Measurements from ENCODE around the gene PCID2. TPM values are rescaled to one million over a fixed set of nuclear protein-coding genes. Genes with fewer than 3 reads are reported as not detected.
A peak's percentile ranks its signal among the peaks of the same experiment; 100 is the strongest.

Gene PCID2
- total RNA-seq, 2 experiments from 2014 or later: 75.8 to 79.0 TPM

DNA sequence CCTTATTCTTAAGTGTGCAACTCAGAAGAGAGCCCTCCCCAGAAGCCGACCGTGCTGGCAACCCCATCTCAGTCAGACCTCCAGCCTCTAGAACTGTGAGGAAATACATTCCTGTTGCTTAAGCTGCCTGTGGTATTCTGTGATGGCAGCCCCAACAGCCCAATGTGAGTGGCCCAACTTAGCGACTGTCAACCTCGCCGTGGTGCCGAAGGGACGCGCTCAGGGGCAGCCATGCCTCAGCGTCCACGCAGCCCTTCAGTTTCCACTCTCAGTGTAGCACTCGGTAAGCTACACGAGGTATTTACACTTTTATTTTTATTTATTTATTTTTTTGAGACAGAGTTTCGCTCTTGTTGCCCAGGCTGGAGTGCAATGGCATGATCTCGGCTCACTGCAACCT is 31.6 kb downstream of the PCID2 start:
- CTCF ChIA-PET: no interaction called here
- TF ChIP-seq, protein P1, sequence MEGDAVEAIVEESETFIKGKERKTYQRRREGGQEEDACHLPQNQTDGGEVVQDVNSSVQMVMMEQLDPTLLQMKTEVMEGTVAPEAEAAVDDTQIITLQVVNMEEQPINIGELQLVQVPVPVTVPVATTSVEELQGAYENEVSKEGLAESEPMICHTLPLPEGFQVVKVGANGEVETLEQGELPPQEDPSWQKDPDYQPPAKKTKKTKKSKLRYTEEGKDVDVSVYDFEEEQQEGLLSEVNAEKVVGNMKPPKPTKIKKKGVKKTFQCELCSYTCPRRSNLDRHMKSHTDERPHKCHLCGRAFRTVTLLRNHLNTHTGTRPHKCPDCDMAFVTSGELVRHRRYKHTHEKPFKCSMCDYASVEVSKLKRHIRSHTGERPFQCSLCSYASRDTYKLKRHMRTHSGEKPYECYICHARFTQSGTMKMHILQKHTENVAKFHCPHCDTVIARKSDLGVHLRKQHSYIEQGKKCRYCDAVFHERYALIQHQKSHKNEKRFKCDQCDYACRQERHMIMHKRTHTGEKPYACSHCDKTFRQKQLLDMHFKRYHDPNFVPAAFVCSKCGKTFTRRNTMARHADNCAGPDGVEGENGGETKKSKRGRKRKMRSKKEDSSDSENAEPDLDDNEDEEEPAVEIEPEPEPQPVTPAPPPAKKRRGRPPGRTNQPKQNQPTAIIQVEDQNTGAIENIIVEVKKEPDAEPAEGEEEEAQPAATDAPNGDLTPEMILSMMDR (IDR thresholded peaks at IDR 0.05): no peak
- Mint-ChIP-seq H3K4me1 (ENCODE audit: low read depth) (peaks cover 8% of the 10 kb centered on the region), H3K27ac (no peak overlapping the region), H3K9me3 (no peaks in the 10 kb centered on the region), H3K4me3 (no peak overlapping the region), H3K36me3 (ENCODE audit: low read depth) (peaks cover 51% of the 10 kb centered on the region), H3K27me3 (no peaks in the 10 kb centered on the region)
- DNase-seq (no peak), ATAC-seq (no peak)
- POLR2A ChIA-PET: interaction anchor here (0.9 kb wide), 1 partner anchor 70 kb away, joined by 3 read pairs; no protein-coding TSS in a partner anchor
- intact Hi-C loops (cut with micrococcal nuclease): no loop called here

DNA sequence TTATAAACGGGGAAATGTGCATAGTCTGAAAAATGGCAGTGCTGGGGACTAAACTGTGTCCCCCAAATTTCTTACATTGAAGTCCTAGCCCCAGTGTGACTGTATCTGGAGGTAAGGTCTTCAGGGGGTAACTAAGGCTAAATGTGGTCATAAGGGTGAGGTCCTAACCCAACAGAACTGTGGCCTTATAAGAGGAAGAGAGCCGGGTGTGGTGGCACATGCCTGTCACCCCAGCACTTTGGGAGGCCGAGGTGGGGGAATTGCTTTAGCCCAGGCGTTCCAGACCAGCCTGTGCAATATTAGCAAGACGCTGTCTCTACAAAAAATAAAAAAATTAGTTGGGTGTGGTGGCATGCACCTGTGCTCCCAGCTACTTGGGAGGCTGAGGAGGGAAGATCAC is 32.2 kb downstream of the PCID2 start:
- peaks cover 8% of the 10 kb centered on the region for H3K4me1 Mint-ChIP-seq (ENCODE audit: low read depth)
- ChIA-PET POLR2A (interaction anchor here (1.3 to 1.4 kb wide), 2 partner anchors 19 to 32 kb away, joined by 3 to 4 read pairs; partner anchors contain the start of gene PCID2), CTCF (no interaction called here)
- peak; percentile 75 for ATAC-seq
- peaks cover 50% of the 10 kb centered on the region for H3K36me3 Mint-ChIP-seq (ENCODE audit: low read depth)
- intact Hi-C loops (cut with micrococcal nuclease): no loop called here
- peak overlapping the region; percentile 83 for H3K27ac Mint-ChIP-seq
- no peaks in the 10 kb centered on the region for H3K27me3 Mint-ChIP-seq
- H3K4me3 Mint-ChIP-seq: no peak overlapping the region
- DNase-seq: peak; percentile 51
- no peaks in the 10 kb centered on the region for H3K9me3 Mint-ChIP-seq
- TF ChIP-seq, protein P1 (IDR thresholded peaks at IDR 0.05): no peak

DNA sequence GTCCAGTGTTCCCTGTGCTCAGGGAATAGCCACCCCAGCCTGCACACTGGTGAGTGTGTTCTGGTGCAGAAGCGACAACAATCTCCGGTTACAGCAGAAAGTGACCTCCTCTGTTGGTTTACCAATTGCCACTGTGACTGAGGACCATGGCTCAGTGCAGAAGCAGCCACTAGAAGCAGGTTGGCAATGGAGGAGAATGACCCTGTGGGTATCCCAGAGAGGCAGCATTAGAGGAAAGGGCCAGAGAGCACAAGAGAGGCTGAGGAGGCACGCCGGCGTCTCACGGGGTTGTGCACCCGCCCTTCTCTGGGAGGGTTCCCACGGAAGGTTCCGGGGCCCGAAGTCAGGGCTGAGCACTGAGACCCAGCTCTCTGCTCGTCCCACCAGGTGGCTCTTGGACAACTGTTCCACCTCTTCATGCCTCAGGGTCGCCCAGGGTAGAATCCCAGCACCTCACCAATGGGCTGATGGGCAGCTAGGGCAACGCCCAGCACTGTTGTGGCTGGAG is 36.0 kb downstream of the PCID2 start:
- Mint-ChIP-seq H3K4me3 (no peak overlapping the region), H3K4me1 (ENCODE audit: low read depth) (peaks cover 4% of the 10 kb centered on the region), H3K36me3 (ENCODE audit: low read depth) (peaks cover 46% of the 10 kb centered on the region), H3K27me3 (no peaks in the 10 kb centered on the region), H3K27ac (no peak overlapping the region), H3K9me3 (peaks cover 2% of the 10 kb centered on the region)
- ChIA-PET POLR2A (no interaction called here), CTCF (no interaction called here)
- ATAC-seq (no peak), DNase-seq (no peak)
- TF ChIP-seq, protein P1 (IDR thresholded peaks at IDR 0.05): no peak
- intact Hi-C loops (cut with micrococcal nuclease): no loop called here

DNA sequence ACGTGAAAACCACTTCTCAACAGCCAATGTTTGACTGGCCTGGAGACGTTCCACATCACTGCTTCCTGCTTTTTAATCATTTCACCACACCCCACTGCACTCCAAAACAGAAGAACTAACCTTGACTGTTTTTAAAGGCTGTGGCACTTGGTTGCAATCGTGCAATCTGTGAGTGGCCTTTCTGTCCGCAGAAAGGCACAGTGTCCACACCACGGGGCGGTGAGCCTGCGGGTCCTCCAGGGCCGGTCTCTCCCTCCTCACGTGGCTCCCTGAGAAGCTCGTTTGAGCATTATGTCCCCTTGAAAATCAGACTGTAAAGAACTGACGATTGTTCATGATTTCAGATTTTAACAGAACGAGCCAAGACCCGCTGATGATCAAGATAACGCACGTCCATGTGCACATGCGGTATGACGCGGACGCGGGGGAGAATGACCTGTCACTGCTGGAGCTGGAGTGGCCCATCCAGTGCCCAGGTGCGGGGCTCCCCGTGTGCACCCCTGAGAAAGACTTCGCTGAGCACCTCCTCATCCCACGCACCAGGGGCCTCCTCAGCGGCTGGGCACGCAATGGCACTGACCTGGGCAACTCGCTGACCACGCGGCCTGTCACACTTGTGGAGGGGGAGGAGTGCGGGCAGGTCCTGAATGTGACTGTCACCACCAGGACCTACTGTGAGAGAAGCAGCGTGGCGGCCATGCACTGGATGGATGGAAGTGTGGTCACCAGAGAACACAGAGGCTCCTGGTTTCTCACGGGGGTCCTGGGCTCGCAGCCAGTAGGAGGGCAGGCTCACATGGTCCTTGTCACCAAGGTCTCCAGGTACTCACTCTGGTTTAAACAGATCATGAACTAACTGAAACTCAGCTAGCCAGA is 37.0 kb downstream of the PCID2 start:
- CTCF ChIA-PET: no interaction called here
- POLR2A ChIA-PET: no interaction called here
- peaks cover 45% of the 10 kb centered on the region for H3K36me3 Mint-ChIP-seq (ENCODE audit: low read depth)

More for the DNA sequence above, 37.0 kb downstream of the PCID2 start:
- no peaks in the 10 kb centered on the region for H3K27me3 Mint-ChIP-seq
- peaks cover 2% of the 10 kb centered on the region for H3K9me3 Mint-ChIP-seq
- intact Hi-C loops (cut with micrococcal nuclease): no loop called here
- no peak overlapping the region for H3K27ac Mint-ChIP-seq
- H3K4me3 Mint-ChIP-seq: no peak overlapping the region
- ATAC-seq: no peak
- no peak for DNase-seq
- TF ChIP-seq, protein P1 (IDR thresholded peaks at IDR 0.05): no peak
- peaks cover 6% of the 10 kb centered on the region for H3K4me1 Mint-ChIP-seq (ENCODE audit: low read depth)
